GM19193 (cell line): ENCODE results near the gene ZNF746.

ENCODE experiments used
- POLR2A ChIP-seq: IDR thresholded peaks from 4 replicates; pipeline ENCODE4 v1.6.1; 2011; ENCODE audit not compliant: insufficient read depth, insufficient read length; ENCODE audit errors: extremely low read depth

Gene ZNF746

GRCh38 chr7:149422914-149423301, 74.7 kb downstream of the ZNF746 start:
- TF ChIP-seq POLR2A, result no peak
